CD4-positive, alpha-beta T cell treated with Interleukin-6 for 4 hours (primary cell): ENCODE data around the gene EXOC4.

Experiments
- DNase-seq: peaks from one replicate; pipeline ENCODE4 v3.0.0-alpha.2; 2020; ENCODE audit warnings: mixed read lengths

Gene EXOC4

DNA sequence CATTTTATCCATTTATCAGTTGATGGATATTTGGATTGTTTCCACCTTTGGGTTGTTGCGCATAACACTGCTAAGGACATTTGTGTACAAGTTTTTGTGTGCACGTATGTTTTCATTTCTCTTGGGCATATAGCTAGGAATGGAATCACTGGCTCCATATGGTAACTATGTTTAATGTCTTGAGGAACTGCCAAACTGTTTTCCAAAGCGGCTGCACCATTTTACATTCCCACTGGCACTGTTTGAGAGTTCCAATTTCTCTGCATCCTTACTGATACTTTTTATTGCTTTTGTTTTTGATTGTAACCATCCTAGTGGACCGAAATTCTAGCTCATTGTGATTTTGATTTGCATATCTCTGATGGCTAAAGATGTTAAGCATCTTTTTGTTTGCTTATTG, 118.7 kb downstream of the EXOC4 start:
- no peak for DNase-seq

DNA sequence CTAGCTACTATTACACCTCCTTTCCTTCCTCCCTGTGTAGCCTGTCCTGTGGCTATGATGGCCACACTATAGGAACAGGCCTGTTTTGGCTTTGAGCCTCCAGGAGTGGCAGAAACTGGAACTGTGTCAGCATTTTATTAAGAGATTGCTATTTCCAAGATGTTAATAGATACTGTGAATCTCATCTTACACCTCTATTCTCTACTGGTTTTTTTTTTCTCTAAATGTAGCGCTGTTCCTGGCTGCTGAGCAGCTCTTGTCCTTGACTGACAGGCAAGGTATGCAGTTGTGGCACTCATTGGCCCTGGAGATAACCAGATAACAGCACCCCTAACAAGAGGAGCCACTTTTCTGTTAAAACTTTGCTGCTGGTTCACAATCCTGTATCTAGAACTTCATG, 119.5 kb downstream of the EXOC4 start:
- DNase-seq = no peak

DNA sequence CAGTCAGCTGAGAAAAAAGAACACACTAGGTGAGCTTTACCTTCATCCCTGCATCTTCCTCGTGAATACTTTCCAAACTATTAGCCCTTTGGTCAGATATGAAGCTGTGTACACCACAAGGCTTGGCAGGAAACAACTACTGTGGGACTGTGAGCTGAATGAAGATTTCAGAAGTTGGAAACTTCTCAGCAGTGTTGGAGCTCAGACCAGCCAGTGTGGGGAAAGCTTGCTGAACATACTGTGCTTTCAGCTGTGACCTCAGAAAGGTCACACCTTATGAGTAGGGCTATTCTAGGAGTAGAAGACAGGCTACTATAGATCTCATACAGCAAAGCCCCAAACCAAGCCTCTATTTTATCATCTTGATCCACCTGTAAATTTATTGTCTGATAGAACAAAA, 123.6 kb downstream of the EXOC4 start:
- no peak for DNase-seq

DNA sequence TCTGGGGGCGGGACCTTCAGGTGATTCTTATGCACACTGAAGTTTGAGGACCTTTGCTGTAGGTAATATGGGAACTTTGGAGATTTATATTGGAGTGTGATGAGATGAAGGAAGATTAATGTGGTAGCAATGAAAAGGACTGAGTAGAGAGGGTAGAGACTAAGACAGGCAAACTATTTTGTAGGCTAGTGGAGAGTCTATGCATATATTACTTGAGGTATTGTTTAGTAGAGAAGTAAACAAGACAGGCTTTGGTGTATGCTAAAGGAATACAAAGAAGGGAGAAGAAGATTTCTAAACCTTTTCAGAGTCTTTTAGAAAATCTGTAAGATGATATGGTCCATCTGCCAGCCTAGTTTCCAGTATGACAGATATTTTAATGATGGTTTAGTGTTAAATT, 129.1 kb downstream of the EXOC4 start:
- DNase-seq = no peak

DNA sequence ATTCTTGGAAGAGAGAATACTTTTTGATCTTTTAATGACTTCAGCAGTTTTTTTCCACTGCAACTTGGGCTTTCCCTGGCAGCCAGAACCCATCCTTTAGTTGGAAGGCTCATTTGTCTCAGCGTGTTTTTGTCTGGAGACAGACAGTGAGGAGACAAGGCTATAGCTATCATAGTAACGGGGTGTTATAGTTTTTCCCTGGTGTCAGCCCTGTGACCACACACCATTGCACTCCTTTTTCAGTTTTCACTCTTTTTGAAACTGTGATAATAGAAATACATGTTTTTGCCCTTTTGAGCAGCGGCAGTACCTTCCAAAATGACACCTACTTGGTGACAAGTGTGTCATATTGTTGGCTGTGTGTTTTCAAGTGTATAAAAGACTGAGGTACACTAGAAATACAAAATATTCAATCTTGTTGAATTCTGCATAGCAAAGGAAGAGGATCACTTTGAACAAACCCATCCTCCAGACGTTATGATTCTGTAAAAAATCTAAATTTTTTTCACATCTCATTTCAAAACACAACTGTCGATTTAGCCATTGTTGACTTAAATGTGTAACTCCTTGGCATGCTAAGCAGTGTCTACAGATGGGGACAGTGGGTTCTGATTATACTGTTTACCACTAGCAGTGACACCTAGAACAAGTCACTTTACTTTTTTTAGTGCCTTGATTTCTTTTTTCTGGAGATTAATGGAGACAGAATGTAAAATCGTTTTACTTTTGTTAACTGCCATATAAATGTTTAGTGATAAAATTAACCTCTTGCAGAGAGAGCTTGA, 130.1 kb downstream of the EXOC4 start:
- no peak for DNase-seq

DNA sequence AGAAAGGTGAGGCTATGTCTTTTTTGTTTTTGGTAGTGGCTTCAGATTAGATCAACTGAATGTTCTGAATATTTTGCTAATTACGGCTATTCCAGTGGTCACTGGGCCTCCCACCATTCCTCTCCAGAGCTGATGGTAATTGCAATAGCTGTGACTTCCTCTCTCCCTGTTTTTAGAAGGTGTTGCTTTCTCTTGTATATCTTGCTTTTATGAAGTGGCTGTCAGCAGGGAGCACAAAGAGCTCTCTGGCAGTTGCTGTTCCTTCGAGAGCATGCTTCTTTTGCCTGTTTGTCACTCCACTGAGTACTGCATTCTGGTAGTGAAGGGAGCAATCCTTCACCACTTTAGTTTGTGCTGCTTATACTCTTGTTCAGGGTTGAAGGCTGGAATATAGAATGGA, 133.3 kb downstream of the EXOC4 start:
- no peak for DNase-seq

DNA sequence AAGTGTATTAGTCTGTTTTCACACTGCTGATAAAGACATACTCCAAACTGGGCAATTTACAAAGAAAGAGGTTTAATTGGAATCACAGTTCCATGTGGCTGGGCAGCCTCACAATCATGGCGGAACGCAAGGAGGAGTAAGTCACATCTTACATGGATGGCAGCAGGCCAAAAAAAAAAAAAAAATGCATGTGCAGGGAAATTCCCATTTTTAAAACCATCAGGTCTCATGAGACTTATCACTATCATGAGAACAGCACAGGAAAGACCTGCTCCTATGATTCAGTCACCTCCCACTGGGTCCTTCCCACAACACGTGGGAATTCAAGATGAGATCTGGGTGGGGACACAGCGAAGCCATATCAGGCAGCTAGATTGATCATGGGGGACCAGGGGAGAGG, 136.8 kb downstream of the EXOC4 start:
- no peak for DNase-seq

DNA sequence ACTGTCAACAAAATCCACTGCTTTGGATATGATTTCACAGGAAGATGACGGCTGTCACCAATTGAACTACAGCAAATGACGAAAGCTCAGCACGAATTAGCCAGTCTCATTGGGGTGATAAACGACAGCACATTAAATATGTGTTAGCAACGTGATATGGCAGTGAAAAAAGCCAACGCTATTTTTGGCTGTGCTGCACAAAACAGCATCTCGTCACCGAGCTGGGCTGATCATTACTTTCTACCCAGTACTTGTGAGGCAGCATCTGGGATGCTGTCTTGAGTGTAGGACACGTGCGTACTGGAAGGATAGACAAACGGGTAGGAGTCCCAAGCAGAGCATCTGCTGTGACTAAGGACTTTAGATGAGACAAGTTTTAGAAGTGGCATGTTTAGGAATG, 138.3 kb downstream of the EXOC4 start:
- no peak for DNase-seq

DNA sequence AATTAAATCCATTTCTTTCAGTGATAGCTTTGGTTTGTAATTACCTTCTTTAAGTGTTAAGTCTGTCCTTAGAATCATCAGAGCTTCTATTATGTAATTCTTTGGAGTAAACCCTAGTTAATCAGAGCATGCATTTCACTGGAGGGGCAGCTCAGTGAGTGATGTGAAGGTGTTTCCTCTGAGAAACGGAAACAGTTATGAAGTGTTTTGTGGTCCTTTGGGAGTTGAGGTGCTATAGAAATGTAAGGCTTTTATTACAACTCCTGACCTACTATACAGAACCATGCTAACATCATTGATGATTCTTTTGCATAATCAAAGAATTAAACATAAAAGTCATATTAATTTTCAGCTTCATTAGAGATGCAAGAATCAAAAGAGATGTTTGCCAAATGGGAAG, 141.5 kb downstream of the EXOC4 start:
- DNase-seq = no peak

DNA sequence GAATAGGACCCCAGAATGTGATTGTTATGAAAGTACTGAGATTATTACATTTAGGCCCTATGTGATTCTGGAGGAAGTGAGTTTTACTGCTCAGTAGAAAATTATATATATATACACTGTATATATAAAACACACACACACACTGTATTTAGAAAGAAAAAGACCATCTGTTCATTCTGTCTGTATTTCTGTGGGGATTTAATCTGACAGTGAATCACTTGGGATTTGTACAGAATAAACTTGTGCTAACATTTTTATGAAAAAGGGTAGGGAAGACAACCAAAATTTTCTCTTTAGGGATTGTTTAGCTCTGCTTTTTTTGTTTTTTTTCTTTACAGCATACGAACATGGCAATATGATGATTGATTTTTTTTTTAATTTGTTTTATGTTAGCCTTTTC, 142.7 kb downstream of the EXOC4 start:
- DNase-seq = no peak

DNA sequence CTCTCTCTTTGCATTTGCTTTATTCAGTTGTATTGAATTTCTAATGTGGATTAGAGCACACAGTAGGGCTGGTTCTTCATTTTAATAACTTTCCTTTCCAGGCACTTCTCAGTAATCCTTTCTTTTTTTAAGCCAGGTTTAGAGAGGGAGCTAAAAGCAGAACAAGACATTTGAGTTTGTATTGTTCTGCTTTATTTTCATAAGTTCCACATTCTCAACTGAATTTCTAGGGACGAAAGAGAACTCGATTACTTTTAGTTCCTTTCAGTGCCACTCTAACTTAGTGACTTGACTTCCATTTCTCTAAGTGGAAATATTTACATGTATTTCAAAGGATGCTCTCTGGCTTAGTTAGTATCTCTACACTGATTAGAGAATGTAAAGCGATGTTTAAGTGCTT, 145.6 kb downstream of the EXOC4 start:
- no peak for DNase-seq

DNA sequence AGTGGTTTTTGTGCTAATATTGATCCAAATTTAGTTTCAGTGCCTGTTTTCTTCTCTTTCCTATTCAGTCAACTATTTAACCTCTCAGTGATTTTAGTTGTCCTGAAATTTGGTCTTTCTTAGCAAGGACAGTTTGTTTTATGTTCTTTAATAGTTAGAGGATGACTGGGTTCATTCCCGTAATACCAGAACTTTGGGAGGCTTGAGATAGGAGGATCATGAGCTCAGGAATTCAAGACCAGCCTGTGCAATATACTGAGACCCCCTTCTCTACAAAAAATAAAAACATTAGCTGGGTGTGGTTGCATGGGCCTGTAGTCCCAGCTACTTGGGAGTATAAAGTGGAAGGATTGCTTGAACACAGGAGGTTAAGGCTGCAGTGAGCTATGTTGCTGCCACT, 148.3 kb downstream of the EXOC4 start:
- no peak for DNase-seq

DNA sequence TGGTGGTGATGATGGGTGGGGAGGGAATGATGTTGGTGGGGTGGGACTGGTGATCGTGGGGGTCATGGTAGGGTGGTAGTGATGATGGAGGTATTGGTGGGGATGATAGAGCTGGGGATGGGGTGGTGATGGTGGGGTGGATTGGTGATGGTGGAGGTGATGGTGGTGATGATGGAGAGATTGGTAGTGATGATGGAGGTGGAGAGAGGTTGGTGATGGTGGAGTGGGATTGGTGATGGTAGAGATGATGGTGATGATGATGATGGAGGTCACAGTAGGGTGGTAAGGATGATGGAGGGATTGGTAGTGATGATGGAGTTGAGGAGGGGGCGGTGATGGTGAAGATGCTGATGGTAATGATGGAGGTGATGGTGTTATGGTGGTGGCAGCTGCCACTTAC, 155.3 kb downstream of the EXOC4 start:
- DNase-seq = no peak

DNA sequence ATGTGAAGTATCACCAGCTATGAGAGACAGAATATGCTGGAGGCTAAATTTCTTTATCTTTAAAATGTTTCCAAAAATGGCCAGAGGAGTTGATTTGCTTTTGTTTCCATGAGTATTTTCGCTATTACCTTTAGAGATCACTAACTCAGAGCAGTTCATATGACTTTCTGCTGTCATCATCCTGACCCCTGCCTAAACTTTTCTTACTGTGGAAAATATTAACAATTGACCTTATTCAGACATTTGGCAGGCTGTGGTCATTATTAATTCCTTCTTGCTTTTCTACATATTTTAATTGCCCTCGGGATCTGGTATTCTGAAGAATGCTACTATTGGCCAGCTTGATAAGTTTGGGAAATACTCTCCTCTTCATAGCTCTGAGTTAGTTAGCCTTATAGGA, 156.5 kb downstream of the EXOC4 start:
- no peak for DNase-seq

DNA sequence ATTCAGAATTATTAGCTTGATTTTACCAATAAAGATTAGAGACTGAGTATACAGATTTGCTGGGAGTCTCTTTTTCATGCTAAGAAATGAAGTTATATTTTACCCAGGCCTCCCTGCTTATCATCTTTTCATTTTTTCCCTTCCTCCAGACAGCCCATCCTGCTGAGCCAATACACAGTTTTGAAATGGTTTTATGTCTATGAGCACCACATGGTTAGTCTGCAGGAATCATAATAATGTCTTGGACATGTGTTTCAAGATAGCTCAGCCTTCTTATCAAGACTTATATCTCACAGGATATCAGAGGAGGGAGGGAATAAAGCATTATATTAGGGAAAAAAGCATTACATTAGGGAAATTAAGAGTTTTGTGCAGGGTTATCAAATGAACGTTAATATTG, 157.1 kb downstream of the EXOC4 start:
- no peak for DNase-seq

DNA sequence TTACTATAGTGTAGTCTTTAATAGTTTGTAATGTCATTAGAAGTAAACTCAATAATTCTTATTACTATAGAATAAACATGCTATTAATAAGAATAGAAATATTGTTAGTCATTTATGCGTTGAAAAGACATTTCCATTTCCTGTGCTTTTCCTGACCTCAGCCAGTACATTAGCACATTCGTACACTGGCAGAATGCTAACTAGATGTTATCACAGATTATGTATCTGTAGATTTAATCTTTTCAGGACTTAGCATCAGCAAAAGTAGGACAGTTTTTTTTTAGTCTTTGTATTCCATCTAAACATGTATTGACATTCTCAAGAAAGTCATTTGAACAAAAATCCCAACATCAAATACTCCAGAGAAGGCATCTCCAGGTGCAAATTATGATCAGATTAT, 158.5 kb downstream of the EXOC4 start:
- DNase-seq = no peak

DNA sequence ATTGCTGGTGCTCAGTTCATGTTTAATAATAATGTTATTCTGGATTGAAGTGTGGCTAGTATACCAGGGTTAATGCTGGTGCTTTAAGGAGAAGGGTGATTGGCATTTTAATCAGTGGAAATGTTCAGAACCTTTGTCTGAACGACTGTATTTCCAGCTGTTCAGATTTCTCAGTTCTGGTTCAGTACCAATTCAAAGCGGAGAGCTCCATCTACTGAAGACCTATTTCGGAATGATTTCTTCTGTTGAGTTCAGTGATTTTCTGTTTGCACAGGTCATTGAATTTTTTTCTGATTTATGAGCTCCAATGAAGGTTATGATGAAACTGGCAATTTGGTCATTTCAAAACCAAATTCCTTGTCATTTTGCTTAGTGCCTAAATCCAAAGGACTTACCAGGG, 160.1 kb downstream of the EXOC4 start:
- DNase-seq = no peak

DNA sequence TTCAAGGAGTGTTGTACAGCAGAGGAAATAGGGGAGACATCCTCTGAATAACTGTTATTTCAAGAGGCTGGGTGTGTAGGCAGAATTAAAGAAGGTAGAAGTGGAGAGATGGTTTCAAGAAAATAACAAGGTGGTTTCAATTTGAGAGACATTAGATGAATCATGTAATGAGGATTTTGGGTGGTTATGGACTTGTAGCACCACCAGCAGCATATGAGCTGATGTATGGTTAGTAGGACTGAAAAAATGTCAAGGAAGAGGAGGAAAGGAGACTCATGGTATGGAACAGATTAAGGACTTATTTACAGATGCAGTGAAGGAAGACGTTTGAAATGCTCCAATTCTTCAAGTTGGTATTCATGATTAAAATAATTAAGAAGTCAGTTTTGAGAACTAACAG, 166.2 kb downstream of the EXOC4 start:
- no peak for DNase-seq

DNA sequence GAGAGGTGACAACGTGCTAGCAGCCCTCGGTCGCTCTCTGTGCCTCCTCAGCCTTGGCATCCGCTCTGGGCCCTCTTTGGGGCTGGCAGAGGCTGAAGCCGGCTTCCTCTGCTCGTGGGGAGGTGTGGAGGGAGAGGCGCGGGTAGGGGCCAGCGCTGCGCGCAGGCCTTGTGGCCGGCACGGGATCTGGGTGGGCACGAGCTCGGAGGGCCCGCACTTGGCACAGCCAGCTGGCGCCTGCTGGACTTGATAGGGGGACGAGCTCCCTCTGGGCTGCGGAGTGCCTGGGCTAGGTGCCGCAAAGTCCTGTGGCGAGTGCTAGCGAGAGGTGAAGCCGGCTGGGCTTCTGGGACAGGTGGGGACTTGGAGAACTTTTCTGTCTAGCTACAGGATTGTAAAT, 170.7 kb downstream of the EXOC4 start:
- no peak for DNase-seq

DNA sequence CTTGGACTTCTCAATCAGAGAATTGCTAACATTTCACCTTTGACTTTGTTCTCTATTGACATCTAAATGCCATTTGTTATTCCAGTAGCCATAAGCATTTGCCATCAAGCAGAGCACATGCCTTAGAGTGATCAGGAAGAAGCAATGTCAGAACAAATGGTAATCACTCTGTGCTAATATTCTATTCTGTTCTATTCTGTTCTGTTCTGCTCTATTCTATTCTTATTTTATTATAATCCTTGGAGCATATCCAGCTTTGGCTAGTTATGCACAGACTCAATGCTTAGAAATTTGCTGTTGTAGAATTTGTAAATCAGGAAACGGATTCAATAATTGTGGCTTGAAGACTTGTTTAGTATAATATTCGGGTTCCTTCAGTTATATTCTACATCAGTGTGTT, 175.4 kb downstream of the EXOC4 start:
- DNase-seq = no peak

DNA sequence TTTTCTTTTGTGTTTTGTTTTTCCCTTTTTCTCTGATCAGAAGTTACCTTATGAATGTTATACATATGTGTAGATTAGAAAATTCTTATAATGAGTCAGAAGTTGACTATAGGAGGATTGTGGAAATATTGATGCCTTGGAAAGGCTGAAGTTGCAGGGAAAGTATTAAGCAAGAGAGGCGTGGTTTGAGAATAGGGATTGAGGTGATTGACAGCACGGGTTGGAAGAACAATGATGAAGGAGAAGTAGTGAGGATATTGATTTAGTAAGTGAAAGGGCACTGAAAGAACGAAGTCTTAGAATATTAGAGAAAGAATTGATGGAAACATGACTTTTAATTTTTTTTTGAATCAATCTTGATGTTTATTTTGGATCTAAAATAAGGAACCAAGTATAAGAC, 176.0 kb downstream of the EXOC4 start:
- DNase-seq = no peak

DNA sequence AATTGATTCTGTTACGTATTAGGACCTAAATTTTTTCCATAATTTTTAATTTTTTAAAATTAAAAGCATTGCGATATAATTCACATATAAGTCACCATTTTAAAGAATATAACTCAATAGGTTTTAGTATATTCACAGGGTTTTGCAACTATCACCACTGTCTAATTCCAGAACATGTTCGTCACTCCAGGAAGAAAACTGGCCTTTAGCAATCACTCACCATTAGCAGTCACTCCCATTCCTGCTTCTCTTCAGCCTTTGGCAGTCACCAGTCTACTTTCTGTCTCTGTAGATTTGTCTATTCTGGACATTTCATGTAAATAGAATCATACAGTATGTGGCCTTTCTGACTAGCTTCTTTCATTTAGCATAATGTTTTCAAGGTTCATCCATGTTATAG, 176.5 kb downstream of the EXOC4 start:
- DNase-seq = no peak

DNA sequence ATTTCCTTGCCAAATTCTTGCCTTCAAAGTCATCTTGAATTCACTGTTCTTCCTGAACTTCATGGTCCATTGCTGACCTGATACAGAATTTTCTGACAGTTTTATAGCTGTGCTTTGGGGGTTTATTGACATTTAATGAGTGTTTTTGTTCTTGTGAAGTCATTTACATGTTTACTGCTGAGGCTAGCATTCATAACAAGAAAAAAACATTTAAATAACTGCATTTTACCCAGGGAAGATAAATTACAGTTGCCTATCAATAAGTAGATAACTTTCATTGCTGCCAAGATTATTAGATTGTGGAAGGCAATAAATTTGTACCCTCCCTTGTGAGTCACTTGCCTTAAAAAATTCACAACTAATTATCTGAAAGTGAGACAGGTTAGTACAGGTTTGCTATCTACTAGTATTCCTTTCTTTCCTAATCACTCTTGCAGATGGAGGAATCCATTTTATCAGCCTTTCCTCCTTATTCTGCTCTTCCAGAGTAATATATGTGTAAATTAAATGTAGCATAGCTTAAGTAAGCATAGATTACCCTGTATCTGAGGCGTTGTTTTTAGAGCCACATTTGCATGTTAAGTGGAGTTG, 178.4 kb downstream of the EXOC4 start:
- DNase-seq = no peak

DNA sequence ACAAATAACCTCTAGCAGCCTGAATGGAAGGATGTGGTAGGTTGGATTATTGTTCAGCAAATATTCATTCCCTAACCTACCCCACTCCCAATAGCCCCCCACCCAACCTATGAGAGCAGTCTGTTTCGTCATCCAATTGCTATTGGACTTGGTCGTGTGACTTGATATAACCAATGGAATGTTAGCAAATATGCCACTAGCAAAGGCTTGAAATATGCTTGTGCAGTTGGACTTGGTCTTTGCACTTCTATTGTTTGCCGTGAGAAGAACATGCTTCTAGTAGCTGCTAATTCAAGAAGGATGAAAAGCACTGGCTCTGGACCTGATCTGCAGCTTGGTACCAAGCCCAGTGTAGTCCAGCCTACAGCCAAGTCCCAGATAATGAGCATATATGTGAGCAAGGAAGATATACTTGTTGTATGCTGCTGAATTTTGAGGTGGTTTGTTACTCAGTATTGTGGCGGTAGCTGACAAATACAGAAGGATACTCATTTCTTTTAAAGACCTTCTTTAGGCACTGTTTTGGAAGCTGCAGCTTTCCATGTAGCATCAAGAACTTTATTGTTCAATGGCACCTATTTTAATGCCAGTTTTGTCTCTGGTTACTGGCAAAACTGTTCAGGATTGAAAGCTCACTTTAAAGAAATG, 180.4 kb downstream of the EXOC4 start:
- DNase-seq = no peak
